Parathyroid adenoma (tissue), 2 donors: ENCODE results near the gene CEP350.
A peak's percentile ranks its signal among the peaks of the same experiment; 100 is the strongest.

Experiments used
- H2AFZ ChIP-seq: fragments of 300-600 bp; sonication (generic); one replicate; pipeline ENCODE4 v1.7.0; 2017; ENCODE audit warnings: antibody characterized with exemption, mild to moderate bottlenecking
- H3K27ac ChIP-seq: fragments of 300-600 bp; sonication (generic); one replicate; pipeline ENCODE4 v1.7.0; 2017
- H3K27me3 ChIP-seq: fragments of 300-600 bp; sonication (generic); one replicate; pipeline ENCODE4 v1.7.0; 2017; ENCODE audit warnings: low read length; ENCODE audit not compliant: control insufficient read depth, insufficient read depth
- H3K36me3 ChIP-seq: fragments of 300-600 bp; sonication (generic); one replicate; pipeline ENCODE4 v1.7.0; 2017; ENCODE audit warnings: low read length; ENCODE audit not compliant: control insufficient read depth, insufficient read depth
- H3K4me1 ChIP-seq: fragments of 300-600 bp; sonication (generic); one replicate; pipeline ENCODE4 v1.7.0; 2017; ENCODE audit warnings: control low read depth
- H3K4me2 ChIP-seq: fragments of 300-600 bp; sonication (generic); one replicate; pipeline ENCODE4 v1.7.0; 2017; ENCODE audit warnings: low read length
- H3K4me3 ChIP-seq: fragments of 300-600 bp; sonication (generic); one replicate; pipeline ENCODE4 v1.7.0; 2017; ENCODE audit warnings: low read depth, low read length
- H3K79me2 ChIP-seq: fragments of 300-600 bp; sonication (generic); one replicate; pipeline ENCODE4 v1.7.0; 2017; ENCODE audit warnings: control low read depth
- H3K9ac ChIP-seq: fragments of 300-600 bp; sonication (generic); one replicate; pipeline ENCODE4 v1.7.0; 2017; ENCODE audit warnings: mild to moderate bottlenecking
- H3K9me3 ChIP-seq: fragments of 300-600 bp; sonication (generic); one replicate; pipeline ENCODE4 v1.7.0; 2017; ENCODE audit warnings: low read length; ENCODE audit not compliant: control insufficient read depth
- TF ChIP-seq, protein P1 (sequence below): fragments of 300-600 bp; sonication (generic); IDR thresholded peaks from one replicate; pipeline ENCODE4 v1.7.0; 2017; ENCODE audit warnings: antibody characterized with exemption, mild to moderate bottlenecking
- donor health status: primary hyperparathyroidism.

CEP350 gene

DNA sequence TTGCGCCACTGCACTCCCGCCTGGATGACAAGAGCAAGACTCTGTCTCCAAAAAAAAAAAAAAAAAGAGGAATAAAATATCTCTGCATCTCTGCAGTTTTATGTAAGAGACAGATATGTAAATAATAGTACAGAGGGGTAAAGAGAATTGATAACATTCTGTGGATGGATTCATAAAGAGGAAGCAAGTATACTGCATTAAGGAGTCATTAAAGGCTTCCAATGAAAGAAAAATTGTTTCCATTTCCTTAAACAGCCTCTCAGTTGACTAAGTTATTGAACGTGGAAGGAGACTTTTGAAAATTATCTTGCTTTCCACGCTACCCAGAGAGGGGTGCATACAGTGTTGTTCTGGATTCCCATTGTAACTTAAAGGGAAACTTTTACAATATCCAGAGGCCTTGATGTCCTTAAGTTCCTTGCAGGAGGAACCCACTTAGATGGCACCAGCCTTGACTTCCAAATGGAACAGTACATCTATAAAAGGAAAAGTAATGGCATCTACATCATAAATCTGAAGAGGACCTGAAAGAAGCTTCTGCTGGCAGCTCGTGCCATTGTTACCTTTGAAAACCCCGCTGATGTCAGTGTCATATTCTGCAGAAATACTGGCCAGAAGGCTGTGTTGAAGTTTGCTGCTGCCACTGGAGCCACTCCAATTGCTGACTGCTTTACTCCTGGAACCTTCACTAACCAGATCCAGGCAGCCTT, 13.8 kb downstream of the CEP350 start:
- Histone ChIP-seq H3K4me3 (no peak overlapping the region), H3K27ac (no peak overlapping the region), H3K9ac (no peak overlapping the region), H2AFZ (no peak overlapping the region), H3K4me2 (no peak overlapping the region), H3K9me3 (no peaks in the 10 kb centered on the region), H3K27me3 (no peaks in the 10 kb centered on the region), H3K79me2 (peaks cover 6% of the 10 kb centered on the region), H3K36me3 (no peaks in the 10 kb centered on the region), H3K4me1 (peaks cover 14% of the 10 kb centered on the region)
- TF ChIP-seq, protein P1, sequence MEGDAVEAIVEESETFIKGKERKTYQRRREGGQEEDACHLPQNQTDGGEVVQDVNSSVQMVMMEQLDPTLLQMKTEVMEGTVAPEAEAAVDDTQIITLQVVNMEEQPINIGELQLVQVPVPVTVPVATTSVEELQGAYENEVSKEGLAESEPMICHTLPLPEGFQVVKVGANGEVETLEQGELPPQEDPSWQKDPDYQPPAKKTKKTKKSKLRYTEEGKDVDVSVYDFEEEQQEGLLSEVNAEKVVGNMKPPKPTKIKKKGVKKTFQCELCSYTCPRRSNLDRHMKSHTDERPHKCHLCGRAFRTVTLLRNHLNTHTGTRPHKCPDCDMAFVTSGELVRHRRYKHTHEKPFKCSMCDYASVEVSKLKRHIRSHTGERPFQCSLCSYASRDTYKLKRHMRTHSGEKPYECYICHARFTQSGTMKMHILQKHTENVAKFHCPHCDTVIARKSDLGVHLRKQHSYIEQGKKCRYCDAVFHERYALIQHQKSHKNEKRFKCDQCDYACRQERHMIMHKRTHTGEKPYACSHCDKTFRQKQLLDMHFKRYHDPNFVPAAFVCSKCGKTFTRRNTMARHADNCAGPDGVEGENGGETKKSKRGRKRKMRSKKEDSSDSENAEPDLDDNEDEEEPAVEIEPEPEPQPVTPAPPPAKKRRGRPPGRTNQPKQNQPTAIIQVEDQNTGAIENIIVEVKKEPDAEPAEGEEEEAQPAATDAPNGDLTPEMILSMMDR: no peak

DNA sequence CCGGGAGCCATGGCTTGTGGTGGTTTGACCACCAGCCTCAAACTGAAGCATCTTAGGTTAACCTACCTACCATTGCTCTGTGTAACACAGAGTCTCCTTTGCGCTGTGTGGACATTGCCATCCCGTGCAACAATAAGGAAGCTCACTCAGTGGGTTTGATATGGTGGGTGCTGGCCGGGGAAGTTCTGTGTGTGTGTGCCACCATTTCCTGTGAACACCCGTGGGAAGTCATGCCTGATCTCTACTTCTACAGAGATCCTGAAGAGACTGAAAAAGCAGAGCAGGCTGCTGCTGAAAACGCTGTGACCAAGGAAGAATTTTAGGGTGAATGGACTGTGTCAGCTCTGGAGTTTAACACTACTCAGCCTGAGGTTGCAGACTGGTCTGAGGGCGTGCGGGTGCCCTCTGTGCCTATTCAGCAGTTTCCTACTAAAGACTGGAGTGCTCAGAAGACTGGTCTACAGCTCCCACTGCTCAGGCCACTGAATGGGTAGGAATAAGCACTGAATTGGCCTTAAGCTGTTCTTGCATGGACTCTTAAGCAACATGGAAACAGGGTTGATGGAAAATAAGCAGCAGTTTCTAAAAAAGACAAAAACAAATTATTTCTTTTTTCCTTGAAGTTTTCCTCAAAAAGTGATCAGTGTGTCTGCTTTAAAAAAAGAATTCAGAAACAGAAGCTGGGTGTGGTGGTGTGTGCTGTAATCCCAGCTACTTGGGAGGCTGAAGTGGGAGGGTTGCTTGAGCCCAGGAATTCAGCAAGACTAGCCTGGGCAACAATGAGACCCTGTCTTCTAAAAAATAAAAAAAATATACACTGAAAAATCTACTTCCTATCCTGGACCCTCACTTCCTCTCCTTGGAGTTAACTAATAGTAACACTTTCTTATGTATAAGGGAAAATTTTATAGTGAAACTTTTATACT, 14.6 kb downstream of the CEP350 start:
- Histone ChIP-seq H2AFZ (no peak overlapping the region), H3K4me1 (peaks cover 14% of the 10 kb centered on the region), H3K27ac (peak overlapping the region; percentile 36), H3K9ac (no peak overlapping the region), H3K27me3 (no peaks in the 10 kb centered on the region), H3K79me2 (peaks cover 5% of the 10 kb centered on the region), H3K4me2 (peak overlapping the region; percentile 23), H3K36me3 (no peaks in the 10 kb centered on the region), H3K4me3 (no peak overlapping the region), H3K9me3 (no peaks in the 10 kb centered on the region)
- TF ChIP-seq, protein P1: no peak

DNA sequence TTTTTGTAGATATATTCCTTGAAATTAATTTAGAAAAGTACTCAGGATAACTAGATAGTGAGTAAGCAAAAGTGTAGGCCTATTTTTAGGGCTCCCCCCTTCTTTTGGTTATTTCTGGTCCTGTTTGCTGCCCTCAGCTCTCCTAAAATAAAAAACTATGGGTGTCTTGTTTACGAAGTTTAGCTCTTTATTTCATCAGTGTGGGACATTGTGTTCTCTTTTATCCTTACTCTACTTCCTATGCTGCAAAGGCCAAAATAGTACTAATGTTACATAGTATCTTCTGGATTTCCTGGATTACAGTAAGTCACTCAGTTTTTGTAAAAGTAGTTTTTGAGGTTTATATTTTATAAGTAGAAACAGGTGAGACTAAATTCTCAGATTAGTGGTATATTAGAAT, 15.4 kb downstream of the CEP350 start:
- H3K9me3 ChIP-seq: no peaks in the 10 kb centered on the region
- H3K4me3 ChIP-seq: no peak overlapping the region
- peaks cover 5% of the 10 kb centered on the region for H3K79me2 ChIP-seq
- no peaks in the 10 kb centered on the region for H3K36me3 ChIP-seq
- TF ChIP-seq, protein P1: no peak
- peaks cover 14% of the 10 kb centered on the region for H3K4me1 ChIP-seq
- no peak overlapping the region for H3K4me2 ChIP-seq
- H3K27me3 ChIP-seq: no peaks in the 10 kb centered on the region
- H3K27ac ChIP-seq: peak overlapping the region; percentile 61
- H2AFZ ChIP-seq: no peak overlapping the region
- H3K9ac ChIP-seq: no peak overlapping the region

DNA sequence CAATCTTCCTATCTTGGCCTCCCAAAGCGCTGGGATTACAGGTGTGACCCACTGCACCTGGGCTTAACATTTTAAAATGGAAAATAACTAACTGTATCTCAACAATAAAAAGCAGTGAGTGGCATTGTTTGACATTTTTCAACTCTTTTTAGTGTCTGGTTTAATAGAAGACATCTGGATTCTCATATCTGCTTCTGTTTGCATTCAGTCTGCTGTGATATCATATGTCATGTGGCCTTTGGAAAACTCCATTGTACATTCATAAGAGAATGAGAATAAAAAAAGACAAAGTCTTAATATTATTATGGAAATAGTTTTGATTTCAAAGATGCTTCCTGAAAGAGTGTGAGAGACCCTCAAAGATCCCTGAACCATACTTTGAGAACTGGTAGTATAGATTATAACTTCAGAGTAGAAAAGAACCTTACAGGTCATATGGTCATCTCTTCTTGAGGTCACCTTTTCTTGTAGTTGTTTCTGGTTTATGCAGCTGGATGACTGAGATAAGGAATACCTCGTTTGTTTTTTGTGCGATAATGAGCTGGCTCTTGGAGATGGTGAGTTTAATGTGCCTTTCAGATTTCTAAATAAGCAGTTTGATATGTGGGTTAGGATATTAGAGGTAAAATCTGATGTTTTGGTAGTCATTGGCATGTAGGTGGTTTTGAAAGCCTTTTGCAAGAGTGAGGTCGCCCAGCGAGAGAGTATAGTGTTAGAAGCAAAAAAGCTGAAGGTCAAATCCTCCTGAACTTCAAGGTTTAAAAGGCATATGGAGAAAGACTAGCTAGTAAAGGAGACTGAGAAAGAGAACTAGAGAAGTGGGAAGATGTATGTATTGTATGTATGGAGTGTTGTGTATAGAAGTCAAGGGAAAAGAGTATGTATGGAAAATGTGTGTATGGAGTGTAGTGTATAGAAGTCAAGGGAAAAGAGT, 17.2 kb downstream of the CEP350 start:
- no peaks in the 10 kb centered on the region for H3K27me3 ChIP-seq
- no peak overlapping the region for H3K4me3 ChIP-seq
- no peaks in the 10 kb centered on the region for H3K36me3 ChIP-seq
- H3K9me3 ChIP-seq: no peaks in the 10 kb centered on the region
- peaks cover 14% of the 10 kb centered on the region for H3K4me1 ChIP-seq
- H3K9ac ChIP-seq: no peak overlapping the region
- peak overlapping the region; percentile 36 for H3K27ac ChIP-seq
- peak overlapping the region; percentile 49 for H3K4me2 ChIP-seq
- TF ChIP-seq, protein P1: no peak
- peaks cover 5% of the 10 kb centered on the region for H3K79me2 ChIP-seq
- H2AFZ ChIP-seq: no peak overlapping the region
